ENCODE results near the gene ASAP2. TPM values are rescaled to one million over a fixed set of nuclear protein-coding genes. Genes with fewer than 3 reads are reported as not detected.

ASAP2 gene
- total and polyA plus RNA-seq, 2 donors (not counting 1 experiment from before 2014, with no cell fraction given): 0.04 TPM; not detected in 1

GRCh38 chr2:9162841-9163240 is 43.8 kb upstream of the ASAP2 start:
- H3K4me3 Mint-ChIP-seq: no peak overlapping the region
- no peak overlapping the region for H3K4me2 ChIP-seq (replicated peaks; ENCODE audit: low read depth, low read length, poor library complexity, severe bottlenecking)
- no peak overlapping the region for H3K27ac Mint-ChIP-seq
- H3K9me3 ChIP-seq (ENCODE audit: control extremely low read depth in 1 of 3, control insufficient read depth in 2 of 3, insufficient read depth in 1 of 3, low read length in 2 of 3): no peaks in the 10 kb centered on the region
- TF ChIP-seq CTCF (IDR thresholded peaks at IDR 0.05): no peak
- TF ChIP-seq EZH2 (IDR thresholded peaks at IDR 0.05; ENCODE audit: borderline replicate concordance, insufficient read depth, low read depth, low read length, poor library complexity, severe bottlenecking): no peak
- no peak for ATAC-seq (ENCODE audit: low read depth)
- no peak overlapping the region for H2AFZ ChIP-seq (ENCODE audit: insufficient read depth, low read depth, low read length, poor library complexity, severe bottlenecking)
- no peak overlapping the region for H3K27ac ChIP-seq (ENCODE audit: low read length in 2 of 2)
- no peaks in the 10 kb centered on the region for H3K4me1 Mint-ChIP-seq
- ChIA-PET POLR2A (no interaction called here), CTCF (interaction anchor here (0.7 to 1.0 kb wide), 2 partner anchors 20 to 1697 kb away, joined by 3 read pairs; no protein-coding TSS in a partner anchor)
- H3K79me2 ChIP-seq (ENCODE audit: control insufficient read depth, insufficient read depth, low read length): no peaks in the 10 kb centered on the region
- no peaks in the 10 kb centered on the region for H3K36me3 ChIP-seq (replicated peaks in 1 of 2; ENCODE audit: control extremely low read depth in 1 of 2, control insufficient read depth in 1 of 2, extremely low read depth in 1 of 2, insufficient read depth in 2 of 2, low read length in 1 of 2)
- H4K20me1 ChIP-seq (ENCODE audit: control insufficient read depth, insufficient read depth, low read length, poor library complexity, severe bottlenecking): no peaks in the 10 kb centered on the region
- intact Hi-C loops (cut with micrococcal nuclease): no loop called here
- no peak for DNase-seq
- H3K9me3 Mint-ChIP-seq (ENCODE audit: insufficient read depth): no peaks in the 10 kb centered on the region
- 90% methylated on average over 5 of the region's 11 CpGs for WGBS (ENCODE audit: insufficient coverage)
- H3K27me3 ChIP-seq (replicated peaks in 1 of 4; ENCODE audit: control extremely low read depth in 1 of 4, control insufficient read depth in 3 of 4, insufficient read depth in 4 of 4, low read length in 3 of 4): no peaks in the 10 kb centered on the region
- H3K9ac ChIP-seq (ENCODE audit: low read length): no peak overlapping the region
- no peaks in the 10 kb centered on the region for H3K27me3 Mint-ChIP-seq
- no peaks in the 10 kb centered on the region for H3K4me1 ChIP-seq (ENCODE audit: control insufficient read depth in 2 of 2, insufficient read depth in 2 of 2, low read length in 2 of 2)
- H3K4me3 ChIP-seq (ENCODE audit: control extremely low read depth in 1 of 5, extremely low read depth in 1 of 5, insufficient read depth in 1 of 5, low read depth in 2 of 5, low read length in 4 of 5): no peak overlapping the region

- DNase-seq (no peak), ATAC-seq (ENCODE audit: low read depth) (no peak)
- H3K36me3 ChIP-seq (replicated peaks in 1 of 2; ENCODE audit: control extremely low read depth in 1 of 2, control insufficient read depth in 1 of 2, extremely low read depth in 1 of 2, insufficient read depth in 2 of 2, low read length in 1 of 2): no peaks in the 10 kb centered on the region
- intact Hi-C loops (cut with micrococcal nuclease): no loop called here
- no peaks in the 10 kb centered on the region for H3K27me3 ChIP-seq (replicated peaks in 1 of 4; ENCODE audit: control extremely low read depth in 1 of 4, control insufficient read depth in 3 of 4, insufficient read depth in 4 of 4, low read length in 3 of 4)
- no peak overlapping the region for H3K4me3 ChIP-seq (ENCODE audit: control extremely low read depth in 1 of 5, extremely low read depth in 1 of 5, insufficient read depth in 1 of 5, low read depth in 2 of 5, low read length in 4 of 5)
- CTCF ChIA-PET: interaction anchor here (0.7 to 1.0 kb wide), 2 partner anchors 20 to 1698 kb away, joined by 3 read pairs; no protein-coding TSS in a partner anchor
- Mint-ChIP-seq H3K9me3 (ENCODE audit: insufficient read depth) (no peaks in the 10 kb centered on the region), H3K4me3 (no peak overlapping the region), H3K27ac (no peak overlapping the region), H3K4me1 (no peaks in the 10 kb centered on the region), H3K27me3 (no peaks in the 10 kb centered on the region)
- H3K4me2 ChIP-seq (replicated peaks; ENCODE audit: low read depth, low read length, poor library complexity, severe bottlenecking): no peak overlapping the region
- POLR2A ChIA-PET: no interaction called here
- TF ChIP-seq EZH2 (IDR thresholded peaks at IDR 0.05; ENCODE audit: borderline replicate concordance, insufficient read depth, low read depth, low read length, poor library complexity, severe bottlenecking): no peak
- no peak for TF ChIP-seq CTCF (IDR thresholded peaks at IDR 0.05)
- H3K9me3 ChIP-seq (ENCODE audit: control extremely low read depth in 1 of 3, control insufficient read depth in 2 of 3, insufficient read depth in 1 of 3, low read length in 2 of 3): no peaks in the 10 kb centered on the region
- H3K27ac ChIP-seq (ENCODE audit: low read length in 2 of 2): no peak overlapping the region
- no peaks in the 10 kb centered on the region for H3K79me2 ChIP-seq (ENCODE audit: control insufficient read depth, insufficient read depth, low read length)
- WGBS (ENCODE audit: insufficient coverage): 84% methylated on average over 6 of the region's 8 CpGs
- no peaks in the 10 kb centered on the region for H4K20me1 ChIP-seq (ENCODE audit: control insufficient read depth, insufficient read depth, low read length, poor library complexity, severe bottlenecking)
- H3K4me1 ChIP-seq (ENCODE audit: control insufficient read depth in 2 of 2, insufficient read depth in 2 of 2, low read length in 2 of 2): no peaks in the 10 kb centered on the region
- H2AFZ ChIP-seq (ENCODE audit: insufficient read depth, low read depth, low read length, poor library complexity, severe bottlenecking): no peak overlapping the region
- H3K9ac ChIP-seq (ENCODE audit: low read length): no peak overlapping the region
Observed at GRCh38 chr2:9163306-9164111, 43.1 kb upstream of the ASAP2 start.
